Right lobe of liver (tissue), 6 donors: ENCODE data around the gene SMCP. TPM values are rescaled to one million over a fixed set of nuclear protein-coding genes. Genes with fewer than 3 reads are reported as not detected.
A peak's percentile ranks its signal among the peaks of the same experiment; 100 is the strongest.

Source experiments
- ATAC-seq, 4 donors: fragments of 200-7000 bp; cut with Tn5 transposase; one replicate each; pipeline ENCODE4 v1.9.1; 2020; ENCODE audit warnings: mild to moderate bottlenecking in 4 of 4, moderate library complexity in 4 of 4
- DNase-seq, 3 donors: peaks; one replicate each; pipeline ENCODE4 v3.0.0-alpha.2; 2020
- H3K27ac ChIP-seq, 3 donors: fragments of 200-600 bp; one replicate each; pipeline ENCODE4 v1.8.0; 2022
- H3K27me3 ChIP-seq, 2 donors: fragments of 200-600 bp; one replicate each; pipeline ENCODE4 v1.8.0; 2022
- H3K36me3 ChIP-seq, 4 donors: fragments of 200-600 bp; sonication (generic) in 1 of 4; one replicate each; pipeline versions ENCODE4 v1.5.1 to v1.8.0; 2017 to 2022; ENCODE audit warnings: control low read depth in 1 of 4
- H3K4me1 ChIP-seq, 4 donors: fragments of 200-600 bp; sonication (generic) in 1 of 4; one replicate each; pipeline versions ENCODE4 v1.5.1 to v1.8.0; 2017 to 2022; ENCODE audit warnings: control low read depth in 1 of 4
- H3K4me3 ChIP-seq, 3 donors: fragments of 200-600 bp; one replicate each; pipeline ENCODE4 v1.8.0; 2022
- H3K9me3 ChIP-seq, 4 donors: fragments of 200-600 bp; sonication (generic) in 1 of 4; one replicate each; pipeline versions ENCODE4 v1.5.1 to v1.8.0; 2017 to 2022; ENCODE audit warnings: control low read depth in 1 of 4
- POLR2A ChIP-seq: fragments of 450-650 bp; IDR thresholded peaks from one replicate; pipeline ENCODE4 v1.6.1; 2017; ENCODE audit warnings: antibody characterized with exemption, mild to moderate bottlenecking
- WGBS: methylation state at CpG from one replicate; pipeline ENCODE4 v1.1.6; 2018; ENCODE audit warnings: low coverage, low lambda C conversion rate; ENCODE audit not compliant: insufficient coverage; ENCODE audit errors: missing lambda C conversion rate; 5-methylcytosine and 5-hydroxymethylcytosine counted together
- intact Hi-C, 2 donors: fragments of 100-400 bp; cut with DNase I; formaldehyde crosslinking; loops; one replicate each; pipeline versions ENCODE4 v1.11.2 to v1.14.1; 2022
- total RNA-seq, 6 experiments: library from RNA; depleted of rRNA in 2 of 6; stranded (reverse); fragments of >200 nt in 2 of 6; fragmentation: NEBNext Ultra II Directional in 3 of 6; extraction: Animal tissue kit (Norgen Biotek cat#: 25700) in 3 of 6; gene quantifications; one replicate each; pipeline versions ENCODE4 v1.1.0 to v1.2.4, GENCODE V29; 2016 to 2023
- TF ChIP-seq, protein P1 (sequence below), 4 donors: fragments of 200-600 bp in 3 of 4; fragments of 450-650 bp in 1 of 4; IDR thresholded peaks; one replicate each; pipeline versions ENCODE4 v1.5.1 to v1.8.0; 2016 to 2022; ENCODE audit warnings: antibody characterized with exemption in 4 of 4, mild to moderate bottlenecking in 2 of 4
- donor health status: DM: no; HTN: yes; CAD: no.
- donor health status: DM: no; HTN: no; CAD: no.
- donor health status: DM: no; HTN: no; CAD: no.
- donor health status: DM: no; HTN: yes; CAD: no.
- donor health status: DM: no; HTN: yes; CAD: no.

Gene SMCP
- total RNA-seq, 6 experiments from 2014 or later: not detected

- Histone ChIP-seq H3K9me3 (no peaks in the 10 kb centered on the region), H3K4me3 (no peak overlapping the region), H3K27me3 (no peaks in the 10 kb centered on the region), H3K36me3 (no peaks in the 10 kb centered on the region), H3K27ac (no peak overlapping the region), H3K4me1 (no peaks in the 10 kb centered on the region)
- DNase-seq (peak in 2 of 3 donors; percentile 58 to 78), ATAC-seq (peak; percentile 93 to 97 (median 94))
- intact Hi-C loops: no loop called here
- TF ChIP-seq, protein P1, sequence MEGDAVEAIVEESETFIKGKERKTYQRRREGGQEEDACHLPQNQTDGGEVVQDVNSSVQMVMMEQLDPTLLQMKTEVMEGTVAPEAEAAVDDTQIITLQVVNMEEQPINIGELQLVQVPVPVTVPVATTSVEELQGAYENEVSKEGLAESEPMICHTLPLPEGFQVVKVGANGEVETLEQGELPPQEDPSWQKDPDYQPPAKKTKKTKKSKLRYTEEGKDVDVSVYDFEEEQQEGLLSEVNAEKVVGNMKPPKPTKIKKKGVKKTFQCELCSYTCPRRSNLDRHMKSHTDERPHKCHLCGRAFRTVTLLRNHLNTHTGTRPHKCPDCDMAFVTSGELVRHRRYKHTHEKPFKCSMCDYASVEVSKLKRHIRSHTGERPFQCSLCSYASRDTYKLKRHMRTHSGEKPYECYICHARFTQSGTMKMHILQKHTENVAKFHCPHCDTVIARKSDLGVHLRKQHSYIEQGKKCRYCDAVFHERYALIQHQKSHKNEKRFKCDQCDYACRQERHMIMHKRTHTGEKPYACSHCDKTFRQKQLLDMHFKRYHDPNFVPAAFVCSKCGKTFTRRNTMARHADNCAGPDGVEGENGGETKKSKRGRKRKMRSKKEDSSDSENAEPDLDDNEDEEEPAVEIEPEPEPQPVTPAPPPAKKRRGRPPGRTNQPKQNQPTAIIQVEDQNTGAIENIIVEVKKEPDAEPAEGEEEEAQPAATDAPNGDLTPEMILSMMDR (IDR thresholded peaks at IDR 0.05): peak; percentile 58 to 81 (median 74)
- no peak for TF ChIP-seq POLR2A
- WGBS: 25% methylated on average over 9 of the region's 9 CpGs
Observed at GRCh38 chr1:152869808-152870419, 8.2 kb upstream of the SMCP start.

- H3K4me1 ChIP-seq: no peaks in the 10 kb centered on the region
- no peaks in the 10 kb centered on the region for H3K36me3 ChIP-seq
- ATAC-seq (peak; percentile 82 to 88 (median 84)), DNase-seq (peak in 1 of 3 donors; percentile 52)
- H3K27me3 ChIP-seq: no peaks in the 10 kb centered on the region
- TF ChIP-seq POLR2A: no peak
- TF ChIP-seq, protein P1 (IDR thresholded peaks at IDR 0.05): peak; percentile 41 to 57 (median 50)
- H3K9me3 ChIP-seq: no peaks in the 10 kb centered on the region
- no peak overlapping the region for H3K27ac ChIP-seq
- intact Hi-C loops: no loop called here
- WGBS: 36% methylated on average over 13 of the region's 17 CpGs
- H3K4me3 ChIP-seq: no peak overlapping the region
Observed at GRCh38 chr1:152870831-152871730, 7.0 kb upstream of the SMCP start.

DNA sequence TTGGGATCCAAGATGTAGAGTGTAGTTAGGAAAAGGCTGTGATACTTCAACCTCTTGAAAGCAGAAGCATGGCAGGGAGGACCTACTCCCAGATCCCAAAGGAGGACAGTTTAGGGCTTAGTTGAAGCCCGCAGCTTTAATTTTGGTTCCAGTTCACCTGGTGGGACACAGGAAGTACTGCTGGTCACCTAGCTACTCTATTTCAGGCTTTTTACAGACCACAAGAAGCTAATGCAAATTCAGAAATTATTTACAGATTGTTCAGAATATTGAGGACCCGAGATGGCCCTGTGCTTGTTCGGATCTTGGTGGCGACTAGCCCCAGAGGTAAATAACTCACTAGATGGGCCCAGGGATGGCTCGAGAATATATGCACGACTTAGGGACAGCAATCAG is 6.4 kb upstream of the SMCP start:
- DNase-seq (no peak), ATAC-seq (no peak)
- TF ChIP-seq, protein P1 (IDR thresholded peaks at IDR 0.05): peak in 1 of 4 donors; percentile 0
- TF ChIP-seq POLR2A: no peak
- WGBS: 75% methylated on average over 3 of the region's 6 CpGs
- Histone ChIP-seq H3K4me3 (no peak overlapping the region), H3K4me1 (peaks cover 0 to 4% (median 2%) of the 10 kb centered on the region in 4 donors), H3K27me3 (no peaks in the 10 kb centered on the region), H3K9me3 (no peaks in the 10 kb centered on the region), H3K27ac (no peak overlapping the region), H3K36me3 (no peaks in the 10 kb centered on the region)
- intact Hi-C loops: no loop called here

DNA sequence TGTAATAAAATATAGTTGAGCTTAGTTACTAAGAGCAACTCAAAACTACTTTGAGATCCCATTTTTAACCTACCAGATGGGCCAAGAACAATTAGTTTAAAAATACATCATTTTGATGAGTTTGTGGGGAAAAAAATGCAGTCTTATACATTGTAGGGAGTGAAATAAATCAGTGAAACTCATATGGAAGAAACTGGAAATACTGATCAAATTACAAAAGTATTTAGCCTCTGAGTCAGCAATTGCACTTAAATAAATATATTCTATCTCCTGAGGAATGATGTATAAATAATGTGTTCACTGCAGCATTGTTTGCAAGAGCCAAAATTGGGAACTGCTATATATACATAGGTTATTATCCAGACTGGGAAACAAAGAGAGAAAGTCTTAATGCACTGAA is 4.6 kb upstream of the SMCP start:
- no peak for ATAC-seq
- Histone ChIP-seq H3K4me1 (peaks cover 0 to 12% (median 5%) of the 10 kb centered on the region in 4 donors), H3K27me3 (no peaks in the 10 kb centered on the region), H3K4me3 (no peak overlapping the region), H3K27ac (no peak overlapping the region), H3K9me3 (no peaks in the 10 kb centered on the region), H3K36me3 (no peaks in the 10 kb centered on the region)
- no peak for TF ChIP-seq POLR2A
- TF ChIP-seq, protein P1 (IDR thresholded peaks at IDR 0.05): no peak
- DNase-seq: no peak
- intact Hi-C loops: no loop called here
